HG03175 (cell line): ENCODE measurements around the gene TSHZ2.
"Not testable (repeated sequence)": the region's sequence is repeated elsewhere in the genome, so short reads cannot be mapped to it uniquely, and the experiment has no call there.

ENCODE experiments used
- ATAC-seq: cut with Tn5 transposase; IDR thresholded peaks from one replicate; pipeline ENCODE4 v1.9.1; 2021; ENCODE audit warnings: mild to moderate bottlenecking, moderate library complexity; ENCODE audit not compliant: unreplicated experiment

Gene TSHZ2

GRCh38 chr20:53480913-53481312 is 508.8 kb downstream of the TSHZ2 start:
- no peak for ATAC-seq

- no peak for ATAC-seq
Observed at GRCh38 chr20:53487461-53488200, 515.5 kb downstream of the TSHZ2 start.

- ATAC-seq, result no peak
Observed at GRCh38 chr20:53488775-53489272, 516.7 kb downstream of the TSHZ2 start.

GRCh38 chr20:53489528-53489927 is 517.4 kb downstream of the TSHZ2 start:
- no peak for ATAC-seq

GRCh38 chr20:53490620-53491019 is 518.5 kb downstream of the TSHZ2 start:
- ATAC-seq, result no peak

- ATAC-seq, result no peak
Observed at GRCh38 chr20:53491462-53491861, 519.3 kb downstream of the TSHZ2 start.

- no peak for ATAC-seq
Observed at GRCh38 chr20:53492212-53492611, 520.1 kb downstream of the TSHZ2 start.

- no peak for ATAC-seq
Observed at GRCh38 chr20:53493311-53493857, 521.2 kb downstream of the TSHZ2 start.

- ATAC-seq, result no peak
Observed at GRCh38 chr20:53494753-53495152, 522.6 kb downstream of the TSHZ2 start.

- ATAC-seq, result no peak
Observed at GRCh38 chr20:53495398-53496092, 523.4 kb downstream of the TSHZ2 start.

- no peak for ATAC-seq
Observed at GRCh38 chr20:53497246-53497645, 525.1 kb downstream of the TSHZ2 start.

GRCh38 chr20:53498341-53498740 is 526.2 kb downstream of the TSHZ2 start:
- ATAC-seq, result no peak

GRCh38 chr20:53500651-53501050 is 528.5 kb downstream of the TSHZ2 start:
- no peak for ATAC-seq

- ATAC-seq, result no peak
Observed at GRCh38 chr20:53502820-53503219, 530.7 kb downstream of the TSHZ2 start.

- no peak for ATAC-seq
Observed at GRCh38 chr20:53503517-53503919, 531.4 kb downstream of the TSHZ2 start.

- ATAC-seq, result not testable (repeated sequence)
Observed at GRCh38 chr20:53504106-53504505, 531.9 kb downstream of the TSHZ2 start.

- no peak for ATAC-seq
Observed at GRCh38 chr20:53510262-53510661, 538.1 kb downstream of the TSHZ2 start.

- no peak for ATAC-seq
Observed at GRCh38 chr20:53510704-53511103, 538.5 kb downstream of the TSHZ2 start.

- no peak for ATAC-seq
Observed at GRCh38 chr20:53512076-53512475, 539.9 kb downstream of the TSHZ2 start.

- ATAC-seq, result no peak
Observed at GRCh38 chr20:53513168-53513488, 541.0 kb downstream of the TSHZ2 start.

GRCh38 chr20:53513489-53514298 is 541.5 kb downstream of the TSHZ2 start:
- no peak for ATAC-seq
